HEK293 (cell line): ENCODE data around the gene NGLY1.

Source experiments
- CTCF ChIP-seq: fragments of 450-650 bp; formaldehyde crosslinking; IDR thresholded peaks from 2 replicates; pipeline ENCODE4 v1.5.1; 2016; ENCODE audit warnings: missing biosample characterization, missing genetic modification characterization
- SCRT2 ChIP-seq: fragments of 450-650 bp; formaldehyde crosslinking; IDR thresholded peaks from 2 replicates; pipeline ENCODE4 v1.5.1; 2016; ENCODE audit warnings: missing biosample characterization, missing genetic modification characterization
- SP2 ChIP-seq: fragments of 450-650 bp; formaldehyde crosslinking; IDR thresholded peaks from 2 replicates; pipeline ENCODE4 v1.5.1; 2016; ENCODE audit warnings: missing biosample characterization, missing genetic modification characterization
- TRIM28 ChIP-seq: IDR thresholded peaks from 2 replicates; pipeline ENCODE4 v1.6.1; 2011; ENCODE audit warnings: low read length, control low read depth, borderline replicate concordance
- ZBTB20 ChIP-seq: fragments of 450-650 bp; formaldehyde crosslinking; IDR thresholded peaks from 2 replicates; pipeline ENCODE4 v1.5.1; 2016; ENCODE audit warnings: missing biosample characterization, missing genetic modification characterization
- ZFP41 ChIP-seq: fragments of 450-650 bp; formaldehyde crosslinking; IDR thresholded peaks from 2 replicates; pipeline ENCODE4 v1.5.1; 2016; ENCODE audit warnings: missing biosample characterization, missing genetic modification characterization, borderline replicate concordance
- ZNF138 ChIP-seq: fragments of 450-650 bp; formaldehyde crosslinking; IDR thresholded peaks from 2 replicates; pipeline ENCODE4 v1.5.1; 2016; ENCODE audit warnings: missing biosample characterization, missing genetic modification characterization, borderline replicate concordance
- ZNF157 ChIP-seq: fragments of 450-650 bp; formaldehyde crosslinking; IDR thresholded peaks from 2 replicates; pipeline ENCODE4 v1.5.1; 2016; ENCODE audit warnings: missing biosample characterization, missing genetic modification characterization
- ZNF221 ChIP-seq: fragments of 450-650 bp; formaldehyde crosslinking; IDR thresholded peaks from 2 replicates; pipeline ENCODE4 v1.5.1; 2017; ENCODE audit warnings: missing biosample characterization, missing genetic modification characterization, borderline replicate concordance
- ZNF23 ChIP-seq: fragments of 450-650 bp; formaldehyde crosslinking; IDR thresholded peaks from 2 replicates; pipeline ENCODE4 v1.5.1; 2016; ENCODE audit warnings: missing biosample characterization, missing genetic modification characterization, borderline replicate concordance
- ZNF274 ChIP-seq, 2 experiments: fragments of 200-500 bp in 1 of 2; fragments of 450-650 bp in 1 of 2; sonication (Bioruptor generic) in 1 of 2; formaldehyde crosslinking in 1 of 2; IDR thresholded peaks; 2 replicates each; pipeline versions ENCODE4 v1.5.1 to v1.6.1; 2014 to 2016; ENCODE audit warnings: borderline replicate concordance in 1 of 2, inconsistent platforms in 1 of 2, low read length in 1 of 2, missing biosample characterization in 1 of 2, missing genetic modification characterization in 1 of 2
- ZNF280C ChIP-seq: fragments of 450-650 bp; formaldehyde crosslinking; IDR thresholded peaks from 2 replicates; pipeline ENCODE4 v1.5.1; 2016; ENCODE audit warnings: missing biosample characterization, missing genetic modification characterization
- ZNF311 ChIP-seq: fragments of 450-650 bp; formaldehyde crosslinking; IDR thresholded peaks from 2 replicates; pipeline ENCODE4 v1.5.1; 2017; ENCODE audit warnings: missing biosample characterization, missing genetic modification characterization, borderline replicate concordance
- ZNF324 ChIP-seq: fragments of 450-650 bp; formaldehyde crosslinking; IDR thresholded peaks from 2 replicates; pipeline ENCODE4 v1.5.1; 2016; ENCODE audit warnings: missing biosample characterization, missing genetic modification characterization
- ZNF341 ChIP-seq: fragments of 450-650 bp; formaldehyde crosslinking; IDR thresholded peaks from 2 replicates; pipeline ENCODE4; 2016; ENCODE audit warnings: low read depth, missing biosample characterization, missing genetic modification characterization
- ZNF362 ChIP-seq: fragments of 450-650 bp; formaldehyde crosslinking; IDR thresholded peaks from 2 replicates; pipeline ENCODE4 v1.5.1; 2016; ENCODE audit warnings: missing biosample characterization, missing genetic modification characterization
- ZNF510 ChIP-seq: fragments of 450-650 bp; formaldehyde crosslinking; IDR thresholded peaks from 2 replicates; pipeline ENCODE4 v1.5.1; 2018; ENCODE audit warnings: mild to moderate bottlenecking, missing genetic modification characterization, missing biosample characterization; ENCODE audit not compliant: insufficient replicate concordance
- ZNF580 ChIP-seq: fragments of 450-650 bp; formaldehyde crosslinking; IDR thresholded peaks from 2 replicates; pipeline ENCODE4 v1.5.1; 2016; ENCODE audit warnings: missing biosample characterization, missing genetic modification characterization
- ZNF645 ChIP-seq: fragments of 450-650 bp; formaldehyde crosslinking; IDR thresholded peaks from 2 replicates; pipeline ENCODE4; 2016; ENCODE audit warnings: missing biosample characterization, missing genetic modification characterization
- ZNF747 ChIP-seq: fragments of 450-650 bp; formaldehyde crosslinking; IDR thresholded peaks from 2 replicates; pipeline ENCODE4 v1.5.1; 2016; ENCODE audit warnings: missing biosample characterization, missing genetic modification characterization
- ZNF843 ChIP-seq: fragments of 450-650 bp; formaldehyde crosslinking; IDR thresholded peaks from 2 replicates; pipeline ENCODE4 v1.5.1; 2016; ENCODE audit warnings: missing biosample characterization, missing genetic modification characterization
- TF ChIP-seq, protein P1 (sequence below): fragments of 450-650 bp; formaldehyde crosslinking; IDR thresholded peaks from 2 replicates; pipeline ENCODE4 v1.5.1; 2016; ENCODE audit warnings: missing biosample characterization, missing genetic modification characterization
- TF ChIP-seq, protein P2 (sequence below): fragments of 450-650 bp; formaldehyde crosslinking; IDR thresholded peaks from 2 replicates; pipeline ENCODE4 v1.5.1; 2016; ENCODE audit warnings: missing biosample characterization, missing genetic modification characterization
- TF ChIP-seq, protein P3 (sequence below): fragments of 450-650 bp; formaldehyde crosslinking; IDR thresholded peaks from 2 replicates; pipeline ENCODE4 v1.5.1; 2016; ENCODE audit warnings: missing biosample characterization, missing genetic modification characterization, borderline replicate concordance
- TF ChIP-seq, protein P4 (sequence below): fragments of 450-650 bp; IDR thresholded peaks from 2 replicates; pipeline ENCODE4 v1.5.1; 2018; ENCODE audit warnings: missing biosample characterization, missing genetic modification characterization

The NGLY1 gene

DNA sequence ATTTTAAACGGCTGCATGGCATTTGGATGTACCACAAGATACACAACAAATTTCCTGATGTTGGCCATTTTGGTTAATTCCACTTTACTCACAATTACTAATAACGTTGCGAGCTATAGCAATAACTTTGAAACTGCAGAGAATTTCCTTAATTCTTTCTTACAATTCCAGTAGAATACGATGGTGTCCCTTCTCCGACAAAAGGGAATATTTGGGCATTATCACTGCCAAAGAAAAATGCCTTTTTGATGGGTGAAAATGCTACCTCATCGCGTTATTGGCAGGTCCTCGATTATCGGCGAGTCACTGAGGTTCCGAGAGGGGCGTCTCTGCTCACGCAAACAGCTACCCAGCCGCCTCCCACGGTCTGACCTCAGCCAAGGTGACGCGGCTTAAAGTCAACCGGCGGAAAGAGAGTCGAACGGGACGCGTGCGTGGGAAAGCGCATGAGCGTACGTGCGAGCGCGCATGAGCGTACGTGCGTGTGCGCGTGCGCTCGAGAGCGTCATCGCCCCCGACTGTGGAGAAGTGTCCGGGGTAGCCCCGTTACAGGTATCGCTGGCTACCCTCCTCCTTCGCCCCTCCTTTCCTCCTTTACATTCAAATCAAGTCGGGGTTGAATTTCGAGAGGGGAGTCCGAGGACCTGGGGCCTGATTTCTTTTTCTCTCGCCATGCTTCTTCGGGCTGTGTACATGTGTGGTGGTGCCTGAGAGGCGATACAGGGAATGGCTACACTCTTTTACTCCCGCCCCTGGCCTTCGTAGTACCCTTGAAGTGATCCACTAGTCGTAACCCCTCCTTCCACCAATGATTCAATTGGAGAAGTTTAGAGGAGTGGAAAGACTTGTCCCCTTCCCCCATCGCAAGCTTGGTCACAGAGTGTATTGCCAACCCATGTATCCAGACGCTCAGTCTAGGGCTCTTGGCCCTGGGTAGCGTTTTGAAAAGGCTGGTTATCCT, 6.6 kb upstream of the NGLY1 start, which contains the start of gene OXSM (continued):
- TF ChIP-seq, protein P1, sequence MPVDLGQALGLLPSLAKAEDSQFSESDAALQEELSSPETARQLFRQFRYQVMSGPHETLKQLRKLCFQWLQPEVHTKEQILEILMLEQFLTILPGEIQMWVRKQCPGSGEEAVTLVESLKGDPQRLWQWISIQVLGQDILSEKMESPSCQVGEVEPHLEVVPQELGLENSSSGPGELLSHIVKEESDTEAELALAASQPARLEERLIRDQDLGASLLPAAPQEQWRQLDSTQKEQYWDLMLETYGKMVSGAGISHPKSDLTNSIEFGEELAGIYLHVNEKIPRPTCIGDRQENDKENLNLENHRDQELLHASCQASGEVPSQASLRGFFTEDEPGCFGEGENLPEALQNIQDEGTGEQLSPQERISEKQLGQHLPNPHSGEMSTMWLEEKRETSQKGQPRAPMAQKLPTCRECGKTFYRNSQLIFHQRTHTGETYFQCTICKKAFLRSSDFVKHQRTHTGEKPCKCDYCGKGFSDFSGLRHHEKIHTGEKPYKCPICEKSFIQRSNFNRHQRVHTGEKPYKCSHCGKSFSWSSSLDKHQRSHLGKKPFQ (tag by site-specific recombination), result no peak
- no peak for TF ChIP-seq ZFP41 (tag by site-specific recombination)
- TF ChIP-seq, protein P2, sequence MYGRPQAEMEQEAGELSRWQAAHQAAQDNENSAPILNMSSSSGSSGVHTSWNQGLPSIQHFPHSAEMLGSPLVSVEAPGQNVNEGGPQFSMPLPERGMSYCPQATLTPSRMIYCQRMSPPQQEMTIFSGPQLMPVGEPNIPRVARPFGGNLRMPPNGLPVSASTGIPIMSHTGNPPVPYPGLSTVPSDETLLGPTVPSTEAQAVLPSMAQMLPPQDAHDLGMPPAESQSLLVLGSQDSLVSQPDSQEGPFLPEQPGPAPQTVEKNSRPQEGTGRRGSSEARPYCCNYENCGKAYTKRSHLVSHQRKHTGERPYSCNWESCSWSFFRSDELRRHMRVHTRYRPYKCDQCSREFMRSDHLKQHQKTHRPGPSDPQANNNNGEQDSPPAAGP (tag by site-specific recombination), result no peak
- TF ChIP-seq, protein P3, sequence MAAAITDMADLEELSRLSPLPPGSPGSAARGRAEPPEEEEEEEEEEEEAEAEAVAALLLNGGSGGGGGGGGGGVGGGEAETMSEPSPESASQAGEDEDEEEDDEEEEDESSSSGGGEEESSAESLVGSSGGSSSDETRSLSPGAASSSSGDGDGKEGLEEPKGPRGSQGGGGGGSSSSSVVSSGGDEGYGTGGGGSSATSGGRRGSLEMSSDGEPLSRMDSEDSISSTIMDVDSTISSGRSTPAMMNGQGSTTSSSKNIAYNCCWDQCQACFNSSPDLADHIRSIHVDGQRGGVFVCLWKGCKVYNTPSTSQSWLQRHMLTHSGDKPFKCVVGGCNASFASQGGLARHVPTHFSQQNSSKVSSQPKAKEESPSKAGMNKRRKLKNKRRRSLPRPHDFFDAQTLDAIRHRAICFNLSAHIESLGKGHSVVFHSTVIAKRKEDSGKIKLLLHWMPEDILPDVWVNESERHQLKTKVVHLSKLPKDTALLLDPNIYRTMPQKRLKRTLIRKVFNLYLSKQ, result no peak
- TF ChIP-seq ZNF747 (tag by site-specific recombination), result no peak
- TF ChIP-seq SCRT2, result 0 out of 2 replicates have a peak, but pooled peaks have one; percentile 37
- TF ChIP-seq ZNF645 (tag by site-specific recombination), result no peak
- peak; percentile 75; the same call in 1 of the 2 replicates for TF ChIP-seq TRIM28
- peak; percentile 98 for TF ChIP-seq ZBTB20 (tag by site-specific recombination)
- TF ChIP-seq ZNF843 (tag by site-specific recombination), result no peak
- TF ChIP-seq ZNF362 (tag by site-specific recombination), result no peak
- TF ChIP-seq ZNF580, result 0 out of 2 replicates have a peak, but pooled peaks have one; percentile 10
- no peak for TF ChIP-seq ZNF138 (tag by site-specific recombination)
- TF ChIP-seq, protein P4, sequence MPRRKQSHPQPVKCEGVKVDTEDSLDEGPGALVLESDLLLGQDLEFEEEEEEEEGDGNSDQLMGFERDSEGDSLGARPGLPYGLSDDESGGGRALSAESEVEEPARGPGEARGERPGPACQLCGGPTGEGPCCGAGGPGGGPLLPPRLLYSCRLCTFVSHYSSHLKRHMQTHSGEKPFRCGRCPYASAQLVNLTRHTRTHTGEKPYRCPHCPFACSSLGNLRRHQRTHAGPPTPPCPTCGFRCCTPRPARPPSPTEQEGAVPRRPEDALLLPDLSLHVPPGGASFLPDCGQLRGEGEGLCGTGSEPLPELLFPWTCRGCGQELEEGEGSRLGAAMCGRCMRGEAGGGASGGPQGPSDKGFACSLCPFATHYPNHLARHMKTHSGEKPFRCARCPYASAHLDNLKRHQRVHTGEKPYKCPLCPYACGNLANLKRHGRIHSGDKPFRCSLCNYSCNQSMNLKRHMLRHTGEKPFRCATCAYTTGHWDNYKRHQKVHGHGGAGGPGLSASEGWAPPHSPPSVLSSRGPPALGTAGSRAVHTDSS (tag by site-specific recombination), result no peak
- no peak for TF ChIP-seq ZNF274 (IDR thresholded peaks at IDR 0.05; ENCODE audit: low read length)
- no peak for TF ChIP-seq ZNF274 (tag by site-specific recombination; IDR thresholded peaks at IDR 0.05; ENCODE audit: borderline replicate concordance)
- no peak for TF ChIP-seq ZNF157 (tag by site-specific recombination)
- no peak for TF ChIP-seq ZNF280C (tag by site-specific recombination)
- no peak for TF ChIP-seq ZNF23 (tag by site-specific recombination)
- no peak for TF ChIP-seq ZNF324 (tag by site-specific recombination)
- no peak for TF ChIP-seq CTCF
- no peak for TF ChIP-seq ZNF221 (tag by site-specific recombination)
- TF ChIP-seq SP2 (tag by site-specific recombination), result peak; percentile 62
- peak; percentile 89 for TF ChIP-seq ZNF341 (tag by site-specific recombination)
- TF ChIP-seq ZNF510, result no peak
- TF ChIP-seq ZNF311, result no peak
